ENCODE results near the gene ZMYND11.
A peak's percentile ranks its signal among the peaks of the same experiment; 100 is the strongest.

The ZMYND11 gene

GRCh38 chr10:135132-135600 lies at the start of gene ZMYND11:
Gene ZMYND11 (plus strand): TSS chr10:135455. CDS start chr10:180013, 44,558 bp downstream.
- DNase-seq (ENCODE audit: low spot score), result no peak

GRCh38 chr10:86031-86430 lies 49.2 kb upstream of the ZMYND11 start:
- no peak for DNase-seq (ENCODE audit: low spot score)

DNA sequence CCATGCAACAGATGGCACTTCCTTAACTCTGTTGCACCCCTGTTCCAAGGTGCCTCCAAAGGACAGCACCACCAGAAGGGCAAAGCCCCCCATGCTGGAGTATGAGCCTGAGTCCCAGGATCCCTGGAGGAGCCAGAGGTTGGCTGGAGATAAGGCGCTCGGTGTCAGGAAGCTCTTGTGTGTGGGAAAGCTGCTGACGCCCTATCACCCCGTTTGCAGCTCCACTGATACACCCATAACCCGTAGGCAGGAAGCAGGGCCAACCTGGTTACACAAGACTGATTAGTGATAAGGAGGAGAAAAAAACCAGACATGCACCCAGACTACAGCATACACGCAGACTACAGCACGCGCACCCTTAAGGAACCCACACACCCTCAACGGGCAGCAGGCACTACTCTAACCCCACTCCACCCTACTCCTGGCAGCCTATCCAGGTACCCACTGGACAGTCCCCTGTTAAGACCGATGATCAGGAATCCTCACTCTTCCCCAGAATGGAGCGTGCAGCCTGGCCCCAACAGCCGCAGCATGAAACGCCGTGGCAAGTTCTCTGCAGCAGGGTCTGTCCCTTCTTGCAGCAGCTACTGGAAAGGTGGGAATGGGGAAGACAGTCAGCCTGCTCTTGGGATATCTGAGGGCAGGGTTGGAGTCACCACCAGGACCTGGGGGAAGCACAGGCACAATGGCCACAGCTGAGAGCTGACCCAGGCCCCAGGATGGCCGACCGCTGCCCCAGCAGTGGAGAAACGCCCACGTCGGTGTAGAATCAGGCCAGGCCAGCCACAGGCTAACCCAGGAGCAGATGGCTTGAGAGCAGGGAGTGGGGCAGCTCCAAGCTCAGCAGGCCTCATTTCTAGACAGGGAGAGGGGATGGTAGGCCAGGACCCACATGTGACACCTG lies 47.8 kb upstream of the ZMYND11 start:
- no peak for DNase-seq (ENCODE audit: low spot score)

GRCh38 chr10:88253-88652 lies 47.0 kb upstream of the ZMYND11 start:
- DNase-seq (ENCODE audit: low spot score), result no peak

DNA sequence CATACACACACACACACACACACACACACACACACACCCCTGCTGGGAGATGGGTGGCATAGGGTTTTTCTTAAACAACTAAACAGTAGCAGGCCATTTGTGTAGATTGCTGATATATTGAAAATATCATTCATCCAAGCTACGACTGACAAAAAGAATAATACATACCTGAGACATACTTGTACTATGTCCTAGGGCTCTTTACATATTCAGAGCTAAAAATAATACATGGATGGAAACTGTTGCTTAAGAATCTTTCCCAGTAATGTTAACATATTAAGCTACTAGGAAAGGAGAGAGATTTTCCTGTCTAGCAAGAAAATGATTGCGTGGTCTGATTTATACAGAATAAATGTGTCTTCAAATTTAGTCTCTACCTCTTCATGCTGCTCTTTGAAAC lies 46.0 kb upstream of the ZMYND11 start:
- DNase-seq (ENCODE audit: low spot score), result no peak

DNA sequence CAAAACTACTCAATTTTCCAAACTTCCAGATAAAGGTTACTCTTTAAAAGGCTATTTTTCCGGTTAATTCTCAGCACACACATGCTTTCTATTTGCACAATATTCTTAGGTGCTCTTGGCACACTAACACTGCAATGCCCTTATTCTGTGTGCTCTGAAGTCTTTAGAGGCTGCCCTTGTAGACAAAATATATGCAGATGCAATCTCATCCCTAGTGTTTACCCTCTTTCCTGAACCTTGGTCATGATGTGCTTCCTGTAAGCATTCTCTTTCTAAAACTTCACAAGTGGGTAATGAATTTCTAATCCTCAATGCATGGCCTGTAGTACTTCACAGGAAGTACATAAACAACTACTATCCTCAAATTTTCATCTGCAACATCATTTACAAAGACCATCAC lies 45.1 kb upstream of the ZMYND11 start:
- DNase-seq (ENCODE audit: low spot score), result no peak

DNA sequence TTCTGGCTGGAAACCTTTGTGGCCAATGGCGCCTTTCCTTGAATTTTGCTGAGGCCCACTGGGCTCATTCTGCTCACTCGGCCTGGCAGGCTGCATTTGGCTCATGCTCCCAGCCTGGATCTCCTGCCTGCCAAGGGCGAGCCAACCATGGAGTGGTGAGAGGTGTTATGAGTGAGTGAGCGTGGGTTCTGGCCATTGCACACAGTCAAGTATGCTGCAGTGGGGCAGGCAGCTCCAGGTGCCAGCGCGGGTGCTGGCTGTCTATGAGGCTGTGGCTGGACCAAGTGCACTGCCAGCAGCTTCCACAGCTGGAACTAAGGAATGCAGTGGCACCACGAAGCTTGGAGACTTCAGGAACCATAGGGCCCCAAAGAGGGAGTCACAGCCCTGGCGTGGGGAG lies 43.9 kb upstream of the ZMYND11 start:
- DNase-seq (ENCODE audit: low spot score), result no peak

DNA sequence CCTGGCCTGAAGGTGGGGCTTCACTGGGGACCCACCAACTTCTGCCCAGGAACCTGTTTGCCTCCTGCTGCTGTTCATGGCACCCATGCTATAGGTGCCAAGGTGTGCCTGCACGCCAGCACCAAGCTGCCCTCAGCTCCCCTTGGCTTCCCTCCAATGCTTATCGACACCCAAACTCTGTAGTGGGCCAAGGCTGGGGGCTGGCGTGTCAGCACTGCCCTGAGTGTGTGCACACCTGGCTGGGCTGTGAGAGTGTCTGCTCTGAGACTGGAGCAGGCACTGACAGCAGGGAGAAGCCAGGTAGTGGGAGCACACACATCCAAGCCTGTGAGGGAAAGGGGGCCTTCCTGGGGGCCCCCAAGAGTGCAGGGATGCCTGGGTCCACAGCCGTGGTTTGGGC lies 43.1 kb upstream of the ZMYND11 start:
- no peak for DNase-seq (ENCODE audit: low spot score)

DNA sequence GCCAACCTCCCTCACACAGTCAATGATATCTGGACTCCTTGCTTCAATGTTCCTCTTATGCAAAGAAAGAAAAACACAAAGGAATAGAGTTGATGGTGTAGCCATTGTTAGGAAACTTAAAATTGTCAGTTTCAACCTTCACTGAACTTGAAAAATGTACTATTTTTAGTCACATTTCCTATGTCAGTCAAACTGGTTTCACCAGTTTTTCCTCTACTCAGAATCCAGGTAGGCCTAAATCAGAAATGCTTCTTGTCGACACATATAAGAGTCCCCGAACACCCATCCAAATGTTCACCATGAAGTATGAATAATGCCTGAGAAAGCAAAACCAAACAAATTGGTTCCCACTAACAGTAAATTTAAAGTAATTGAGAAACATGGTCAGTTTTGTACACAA lies 42.4 kb upstream of the ZMYND11 start:
- no peak for DNase-seq (ENCODE audit: low spot score)

DNA sequence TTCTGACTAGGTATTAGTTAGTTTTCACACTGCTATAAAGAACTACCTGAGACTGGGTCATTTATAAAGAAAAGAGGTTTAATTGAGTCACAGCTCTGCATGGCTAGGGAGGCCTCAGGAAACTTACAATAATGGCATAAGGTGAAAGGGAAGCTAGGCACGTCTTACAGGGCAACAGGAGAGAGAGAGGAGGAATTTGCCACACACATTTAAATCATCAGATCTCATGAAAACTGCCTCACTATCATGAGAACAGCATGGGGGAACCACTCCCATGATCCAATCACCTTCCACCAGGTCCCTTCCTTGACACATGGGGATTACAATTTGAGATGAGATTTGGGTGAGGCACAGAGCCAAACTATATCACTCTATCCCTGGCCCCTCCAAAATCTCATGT lies 40.6 kb upstream of the ZMYND11 start:
- no peak for DNase-seq (ENCODE audit: low spot score)

- peak; percentile 13 for DNase-seq (ENCODE audit: low spot score)
Measured at GRCh38 chr10:95356-96115, 39.7 kb upstream of the ZMYND11 start.

- no peak for DNase-seq (ENCODE audit: low spot score)
Measured at GRCh38 chr10:96466-96865, 38.8 kb upstream of the ZMYND11 start.

- no peak for DNase-seq (ENCODE audit: low spot score)
Measured at GRCh38 chr10:104416-104815, 30.8 kb upstream of the ZMYND11 start.

GRCh38 chr10:104862-105565 lies 30.2 kb upstream of the ZMYND11 start:
- DNase-seq (ENCODE audit: low spot score), result no peak

DNA sequence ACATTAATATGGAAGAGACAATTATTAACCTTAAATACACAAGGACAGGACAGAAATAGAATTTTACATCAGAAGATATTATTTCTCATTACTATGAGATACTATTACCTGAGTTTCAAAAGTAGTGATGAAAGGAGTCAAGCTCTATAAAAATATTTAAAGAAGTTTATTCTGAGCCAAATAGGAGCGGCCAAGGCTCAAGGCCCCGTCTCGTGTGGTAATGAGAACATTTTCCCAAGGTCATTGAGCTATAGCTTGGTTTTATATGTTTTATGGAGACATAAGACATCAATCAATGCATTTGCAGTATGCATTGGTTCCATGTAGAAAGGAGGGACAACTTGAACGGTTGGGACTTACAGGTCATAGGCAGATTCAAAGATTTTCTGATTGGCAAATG lies 29.4 kb upstream of the ZMYND11 start:
- DNase-seq (ENCODE audit: low spot score), result no peak

DNA sequence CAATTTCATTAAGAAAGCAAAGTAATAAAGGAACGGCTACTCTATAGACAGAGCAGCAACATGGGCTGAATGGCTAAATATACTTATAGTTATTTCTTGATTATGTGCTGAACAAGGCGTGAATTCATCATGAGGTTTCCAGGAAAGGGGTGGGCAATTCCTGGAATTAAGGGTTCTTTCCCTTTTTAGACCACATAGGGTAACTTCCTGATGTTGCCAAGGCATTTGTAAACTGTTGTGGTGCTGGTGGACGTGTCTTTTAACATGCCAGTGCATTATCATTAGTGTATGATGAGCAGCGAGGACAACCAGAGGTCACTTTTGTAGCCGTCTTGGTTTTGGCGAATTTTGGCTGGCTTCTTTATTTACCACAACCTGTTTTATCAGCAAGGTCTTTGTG lies 28.5 kb upstream of the ZMYND11 start:
- no peak for DNase-seq (ENCODE audit: low spot score)

GRCh38 chr10:112246-112645 lies 23.0 kb upstream of the ZMYND11 start:
- DNase-seq (ENCODE audit: low spot score), result no peak

GRCh38 chr10:124874-125273 lies 10.4 kb upstream of the ZMYND11 start:
- no peak for DNase-seq (ENCODE audit: low spot score)

GRCh38 chr10:127612-128432 lies 7.4 kb upstream of the ZMYND11 start:
- DNase-seq (ENCODE audit: low spot score), result no peak

- DNase-seq (ENCODE audit: low spot score), result no peak
Measured at GRCh38 chr10:129810-130209, 5.4 kb upstream of the ZMYND11 start.

Data from COLO829 (cell line).